Panc1 (cell line): ENCODE results near the gene CORO2A.

Experiments used
- POLR2AphosphoS5 ChIP-seq: IDR thresholded peaks from 2 replicates; pipeline ENCODE4 v1.6.1; 2012; ENCODE audit warnings: mild to moderate bottlenecking, low read depth, low read length, moderate library complexity
- SIN3A ChIP-seq: IDR thresholded peaks from 2 replicates; pipeline ENCODE4 v1.6.1; 2012; ENCODE audit warnings: low read depth, mild to moderate bottlenecking, low read length, moderate library complexity, borderline replicate concordance; ENCODE audit not compliant: insufficient read depth
- TF ChIP-seq, protein P1 (sequence below): fragments of 450-650 bp; IDR thresholded peaks from 2 replicates; pipeline ENCODE4 v1.5.1; 2017; ENCODE audit warnings: mild to moderate bottlenecking

DNA sequence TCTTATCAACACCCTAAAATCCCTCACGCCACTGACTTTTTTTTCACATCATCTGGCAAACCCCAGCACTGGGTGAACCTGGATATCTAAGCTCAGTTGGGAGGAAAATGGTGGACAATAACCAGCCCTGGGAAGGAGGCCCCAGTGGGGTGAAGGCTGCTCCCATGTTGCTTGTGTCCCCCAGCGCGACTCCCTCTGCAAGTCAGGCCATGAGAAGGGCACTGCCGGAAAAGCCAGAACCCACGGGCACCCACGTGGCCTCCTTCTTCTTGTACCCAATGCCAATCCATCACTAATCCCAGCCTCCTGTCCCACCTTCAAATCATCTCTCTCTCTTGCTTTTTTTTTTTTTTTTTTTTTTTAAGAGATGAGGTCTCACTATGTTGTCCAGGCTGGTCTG lies 11.4 kb downstream of the CORO2A start:
- TF ChIP-seq, protein P1, sequence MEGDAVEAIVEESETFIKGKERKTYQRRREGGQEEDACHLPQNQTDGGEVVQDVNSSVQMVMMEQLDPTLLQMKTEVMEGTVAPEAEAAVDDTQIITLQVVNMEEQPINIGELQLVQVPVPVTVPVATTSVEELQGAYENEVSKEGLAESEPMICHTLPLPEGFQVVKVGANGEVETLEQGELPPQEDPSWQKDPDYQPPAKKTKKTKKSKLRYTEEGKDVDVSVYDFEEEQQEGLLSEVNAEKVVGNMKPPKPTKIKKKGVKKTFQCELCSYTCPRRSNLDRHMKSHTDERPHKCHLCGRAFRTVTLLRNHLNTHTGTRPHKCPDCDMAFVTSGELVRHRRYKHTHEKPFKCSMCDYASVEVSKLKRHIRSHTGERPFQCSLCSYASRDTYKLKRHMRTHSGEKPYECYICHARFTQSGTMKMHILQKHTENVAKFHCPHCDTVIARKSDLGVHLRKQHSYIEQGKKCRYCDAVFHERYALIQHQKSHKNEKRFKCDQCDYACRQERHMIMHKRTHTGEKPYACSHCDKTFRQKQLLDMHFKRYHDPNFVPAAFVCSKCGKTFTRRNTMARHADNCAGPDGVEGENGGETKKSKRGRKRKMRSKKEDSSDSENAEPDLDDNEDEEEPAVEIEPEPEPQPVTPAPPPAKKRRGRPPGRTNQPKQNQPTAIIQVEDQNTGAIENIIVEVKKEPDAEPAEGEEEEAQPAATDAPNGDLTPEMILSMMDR: no peak
- TF ChIP-seq POLR2AphosphoS5 (no peak), SIN3A (no peak)
